ENCODE results near the gene DMRT1.

DMRT1 gene

DNA sequence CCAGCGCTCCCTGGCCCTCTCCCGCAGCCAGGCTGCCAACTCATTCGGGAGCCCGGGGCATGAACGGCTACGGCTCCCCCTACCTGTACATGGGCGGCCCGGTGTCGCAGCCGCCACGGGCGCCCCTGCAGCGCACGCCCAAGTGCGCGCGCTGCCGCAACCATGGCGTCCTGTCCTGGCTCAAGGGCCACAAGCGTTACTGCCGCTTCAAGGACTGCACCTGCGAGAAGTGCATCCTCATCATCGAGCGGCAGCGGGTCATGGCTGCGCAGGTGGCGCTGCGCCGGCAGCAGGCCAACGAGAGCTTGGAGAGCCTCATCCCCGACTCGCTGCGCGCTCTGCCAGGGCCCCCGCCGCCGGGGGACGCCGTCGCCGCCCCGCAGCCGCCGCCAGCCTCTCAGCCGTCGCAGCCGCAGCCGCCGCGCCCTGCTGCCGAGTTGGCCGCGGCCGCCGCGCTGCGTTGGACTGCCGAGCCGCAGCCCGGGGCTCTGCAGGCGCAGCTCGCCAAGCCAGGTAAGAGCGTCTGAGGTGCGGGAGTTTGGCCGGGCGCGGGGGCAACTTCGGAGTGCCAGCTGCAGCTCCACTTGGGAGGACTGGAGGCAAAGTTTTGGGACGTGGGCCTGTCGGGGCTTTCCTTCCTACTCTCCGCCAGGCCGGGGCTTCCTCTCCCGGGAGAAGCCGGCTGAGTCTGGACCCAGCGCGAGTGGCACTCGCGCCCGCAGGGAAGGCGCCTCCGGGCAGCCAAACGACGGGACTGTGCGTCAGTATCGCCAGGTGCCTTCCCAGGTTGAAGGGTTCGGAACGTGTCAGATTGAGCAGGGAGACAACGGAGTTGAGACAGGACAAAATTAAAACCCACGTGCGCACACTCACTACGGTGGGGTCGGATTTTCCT, 135.7 kb downstream of the DMRT1 start:
- TF ChIP-seq GATA3 (IDR thresholded peaks at IDR 0.05; ENCODE audit: low read depth, low read length) (no peak), GATA2 (IDR thresholded peaks at IDR 0.05; ENCODE audit: low read depth, low read length) (no peak)

DNA sequence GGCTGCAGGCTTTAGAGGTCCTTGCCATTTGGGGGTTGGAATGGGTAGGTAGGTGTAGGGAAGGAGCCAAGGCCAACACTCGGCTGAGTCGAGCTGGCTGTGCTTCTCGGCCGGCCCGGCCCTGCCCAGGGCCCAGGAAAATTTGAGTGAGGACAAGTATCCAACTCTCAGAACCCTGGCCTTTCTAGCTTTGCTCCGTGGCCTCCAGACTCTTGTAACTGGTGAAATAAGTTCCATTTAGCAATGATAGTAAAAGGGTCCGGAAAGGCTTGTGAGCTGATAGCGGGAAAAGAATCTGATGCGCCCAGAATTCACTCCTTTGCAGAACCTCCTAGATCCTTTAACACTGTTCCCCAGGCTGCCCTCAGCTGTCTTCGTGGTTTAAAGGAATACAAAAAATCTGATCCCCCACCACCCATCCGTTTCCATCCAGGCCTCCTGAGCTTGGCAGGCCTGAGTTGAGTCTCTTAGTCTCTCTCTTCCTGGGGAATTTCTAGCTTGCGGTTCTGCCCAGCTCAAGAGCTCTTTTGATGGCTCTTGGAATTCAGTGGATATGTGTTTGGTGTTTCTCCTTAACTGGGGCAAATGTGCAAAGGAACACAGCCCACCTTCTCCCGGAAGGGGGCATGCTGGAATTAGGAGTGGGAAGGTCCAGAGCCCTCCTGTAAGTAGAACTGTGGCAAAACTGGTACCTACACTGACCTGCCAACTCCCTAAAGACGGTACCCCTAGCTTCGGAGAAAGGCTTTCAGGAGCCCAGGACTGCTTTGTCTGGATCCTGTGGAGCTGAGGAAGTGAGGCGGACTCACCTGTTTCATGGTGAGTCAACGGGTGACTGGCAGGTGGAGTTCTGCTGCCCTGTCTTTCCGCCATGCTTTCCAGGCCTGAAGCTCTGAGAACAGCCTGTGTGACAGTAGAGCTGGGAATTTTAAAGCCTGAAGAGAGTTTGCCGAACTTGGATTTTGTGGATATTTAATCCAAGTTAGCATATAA, 136.6 kb downstream of the DMRT1 start:
- TF ChIP-seq GATA2 (IDR thresholded peaks at IDR 0.05; ENCODE audit: low read depth, low read length) (no peak), GATA3 (IDR thresholded peaks at IDR 0.05; ENCODE audit: low read depth, low read length) (no peak)

DNA sequence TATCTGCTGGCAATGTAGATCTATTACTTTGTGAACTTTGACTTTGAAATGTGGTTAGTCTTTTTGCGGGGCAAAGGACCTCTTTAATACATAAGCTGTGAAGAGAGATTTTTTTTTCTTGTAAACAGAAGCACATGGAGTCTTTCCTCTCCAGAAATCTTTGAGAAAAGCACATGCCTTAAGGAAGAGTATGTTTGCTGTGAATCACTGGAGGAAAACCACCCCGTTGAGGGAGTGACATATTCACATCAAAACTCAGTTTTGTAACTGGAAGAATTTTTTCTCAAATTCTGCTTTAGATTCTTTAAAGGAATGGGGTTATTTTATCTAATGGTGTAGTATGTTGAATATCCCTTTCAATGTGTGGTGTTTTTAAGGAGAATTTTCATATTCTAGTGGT, 138.5 kb downstream of the DMRT1 start:
- no peak for TF ChIP-seq GATA2 (IDR thresholded peaks at IDR 0.05; ENCODE audit: low read depth, low read length)
- no peak for TF ChIP-seq GATA3 (IDR thresholded peaks at IDR 0.05; ENCODE audit: low read depth, low read length)

DNA sequence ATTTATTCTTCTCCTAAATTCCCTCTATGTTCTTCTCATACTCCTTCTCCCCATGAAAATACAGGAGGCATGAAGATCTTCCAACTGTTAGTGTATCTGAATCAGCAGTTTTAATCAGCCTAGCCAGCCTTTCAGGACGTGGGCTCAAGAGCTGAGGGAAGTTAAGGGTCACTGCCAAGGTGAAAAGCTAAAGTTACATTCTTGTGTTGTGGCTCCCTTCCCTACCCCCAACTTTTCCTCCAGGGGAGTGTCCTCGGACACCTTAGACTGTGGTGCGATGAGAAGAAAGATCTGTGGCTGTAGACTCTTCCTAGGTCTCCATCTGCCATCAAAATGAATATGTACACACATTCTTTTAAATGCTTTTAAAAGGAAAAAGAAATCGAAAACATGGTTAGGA, 139.1 kb downstream of the DMRT1 start:
- TF ChIP-seq GATA3 (IDR thresholded peaks at IDR 0.05; ENCODE audit: low read depth, low read length) = no peak
- TF ChIP-seq GATA2 (IDR thresholded peaks at IDR 0.05; ENCODE audit: low read depth, low read length) = no peak

DNA sequence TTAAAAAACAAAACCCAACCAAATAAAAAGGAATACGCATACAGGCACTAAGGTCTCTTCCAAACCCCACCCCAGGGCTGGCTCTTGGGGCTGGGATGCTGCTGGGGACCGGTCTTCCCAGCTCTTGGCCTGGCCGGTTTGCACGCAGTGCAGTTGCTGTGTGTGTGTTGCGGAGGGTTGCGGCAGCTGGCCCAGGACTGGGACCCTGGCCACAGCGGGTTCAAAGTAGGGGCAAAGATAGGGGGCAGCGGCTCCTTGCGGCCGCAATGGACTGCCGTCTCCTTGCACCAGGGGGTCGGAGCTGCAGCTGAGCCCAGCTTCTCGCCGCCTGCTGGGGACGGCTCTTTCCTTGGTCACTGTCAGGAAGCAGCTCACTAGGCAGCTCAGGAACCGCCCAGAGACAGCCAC, 140.0 kb downstream of the DMRT1 start:
- TF ChIP-seq GATA2 (IDR thresholded peaks at IDR 0.05; ENCODE audit: low read depth, low read length) (no peak), GATA3 (IDR thresholded peaks at IDR 0.05; ENCODE audit: low read depth, low read length) (no peak)

DNA sequence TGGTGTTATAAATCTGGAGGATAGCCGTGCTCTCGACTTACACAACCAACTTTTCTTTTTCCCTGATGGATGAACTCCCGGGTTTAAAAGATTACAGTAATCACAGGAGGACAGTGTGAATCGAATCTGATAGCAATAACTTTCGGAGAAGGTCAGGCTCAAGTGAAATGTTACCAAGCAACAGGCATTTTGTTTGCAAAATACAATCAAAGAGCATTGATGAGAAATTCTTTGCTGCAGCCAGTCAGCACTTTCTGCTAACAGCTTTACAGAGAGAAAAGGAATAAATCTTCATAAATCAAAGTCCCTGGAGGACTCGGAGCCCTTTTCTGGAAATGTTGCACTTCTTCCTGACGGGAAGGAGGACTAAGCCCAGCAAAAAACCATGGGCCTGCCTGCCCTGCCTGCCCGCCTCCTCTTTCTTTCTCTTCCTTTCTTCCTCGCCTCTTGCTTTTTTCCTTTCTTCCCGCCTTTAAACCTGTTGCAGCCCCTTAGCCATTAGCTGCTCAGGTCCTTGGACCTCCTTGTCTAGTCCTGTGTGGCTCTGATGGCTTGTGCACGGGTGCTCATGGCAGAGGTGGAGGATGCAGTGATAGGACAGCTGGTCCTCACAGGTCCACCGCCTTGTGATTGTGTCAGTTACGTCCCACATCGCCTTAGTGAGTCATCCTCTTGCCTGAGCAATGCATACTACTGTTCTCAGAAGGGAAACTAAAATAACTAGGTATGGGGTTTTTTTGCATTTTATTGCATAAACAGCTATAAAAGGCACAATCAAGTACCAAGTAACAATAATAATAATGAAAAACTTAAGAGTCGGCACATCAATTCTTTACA, 141.1 kb downstream of the DMRT1 start:
- TF ChIP-seq GATA2 (IDR thresholded peaks at IDR 0.05; ENCODE audit: low read depth, low read length) (no peak), GATA3 (IDR thresholded peaks at IDR 0.05; ENCODE audit: low read depth, low read length) (no peak)

DNA sequence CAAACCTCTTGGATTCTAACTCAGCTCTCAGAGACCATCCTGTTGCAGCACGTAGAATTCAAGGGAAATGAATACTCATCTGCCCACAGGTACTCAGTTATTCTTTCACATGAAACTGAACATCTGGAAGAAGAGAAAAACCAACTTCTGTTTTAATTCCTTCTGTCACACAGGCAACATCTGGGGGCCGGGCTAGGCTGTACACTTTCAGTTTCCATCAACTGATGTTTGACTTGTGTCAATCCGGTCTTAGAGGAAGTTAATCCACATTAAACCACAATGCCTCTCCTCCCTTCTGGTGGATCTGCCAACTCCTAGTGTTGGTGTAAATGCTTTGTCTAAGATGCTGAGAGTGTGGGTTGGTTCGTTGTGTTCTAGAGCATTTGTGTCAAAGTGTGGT, 152.5 kb downstream of the DMRT1 start:
- no peak for TF ChIP-seq GATA3 (IDR thresholded peaks at IDR 0.05; ENCODE audit: low read depth, low read length)
- TF ChIP-seq GATA2 (IDR thresholded peaks at IDR 0.05; ENCODE audit: low read depth, low read length) = no peak

DNA sequence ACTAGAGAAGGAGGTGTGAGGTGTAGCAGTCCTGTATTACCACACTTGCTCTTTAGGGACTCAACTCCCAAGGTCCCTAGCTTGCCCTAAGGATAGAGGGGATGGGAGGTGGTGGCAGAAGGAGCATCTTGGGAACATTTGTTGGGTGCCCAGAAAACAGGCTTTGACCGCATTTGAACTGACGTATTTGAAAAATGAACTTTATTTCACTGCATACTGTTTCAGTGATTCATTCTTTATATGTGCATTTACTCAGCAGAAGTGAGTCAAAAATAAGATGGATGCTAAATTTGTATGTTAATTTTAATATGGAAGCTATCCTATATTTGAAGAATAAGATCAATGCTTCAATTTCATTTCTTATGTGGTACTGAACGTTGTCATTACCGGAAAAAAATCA, 153.7 kb downstream of the DMRT1 start:
- TF ChIP-seq GATA3 (IDR thresholded peaks at IDR 0.05; ENCODE audit: low read depth, low read length) = no peak
- no peak for TF ChIP-seq GATA2 (IDR thresholded peaks at IDR 0.05; ENCODE audit: low read depth, low read length)

DNA sequence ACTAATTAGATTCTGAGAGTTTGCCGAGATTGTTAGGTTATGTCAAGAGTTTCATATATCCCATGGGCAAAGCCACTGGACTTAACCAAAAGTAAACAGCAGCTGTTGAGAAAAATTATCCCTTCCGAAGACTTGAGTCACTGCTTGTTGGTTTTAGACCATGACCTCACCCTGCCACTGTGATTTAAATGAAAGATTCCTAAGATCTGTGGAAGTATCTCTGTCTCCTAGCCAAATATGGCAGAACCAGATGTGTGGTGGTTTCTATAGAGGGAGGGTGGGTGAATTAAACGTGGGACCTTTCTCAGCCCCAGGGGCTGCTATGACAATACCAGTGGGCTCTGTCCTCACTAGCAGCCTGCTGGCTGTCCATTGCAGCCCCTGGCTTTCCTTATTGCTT, 154.3 kb downstream of the DMRT1 start:
- TF ChIP-seq GATA3 (IDR thresholded peaks at IDR 0.05; ENCODE audit: low read depth, low read length) (no peak), GATA2 (IDR thresholded peaks at IDR 0.05; ENCODE audit: low read depth, low read length) (no peak)

DNA sequence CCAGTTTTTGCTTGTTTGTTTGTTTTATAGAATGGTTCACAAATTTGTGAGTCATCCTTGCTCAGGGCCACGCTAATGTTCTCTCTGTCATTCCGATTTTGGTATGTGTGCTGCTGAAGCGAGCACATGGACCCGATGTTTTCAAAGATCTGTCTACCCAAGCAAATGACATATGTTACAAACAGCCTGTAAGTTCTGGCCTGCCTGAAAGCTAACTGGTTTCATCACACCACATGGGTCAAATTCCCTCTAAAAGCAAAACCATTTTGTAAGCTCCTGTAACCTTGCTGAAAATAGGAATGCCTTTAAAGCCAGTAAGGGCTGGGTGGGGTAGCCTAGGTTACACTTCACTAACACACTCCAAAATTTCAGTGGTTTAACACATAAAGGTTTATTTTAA, 160.3 kb downstream of the DMRT1 start:
- TF ChIP-seq GATA3 (IDR thresholded peaks at IDR 0.05; ENCODE audit: low read depth, low read length) (no peak), GATA2 (IDR thresholded peaks at IDR 0.05; ENCODE audit: low read depth, low read length) (no peak)

DNA sequence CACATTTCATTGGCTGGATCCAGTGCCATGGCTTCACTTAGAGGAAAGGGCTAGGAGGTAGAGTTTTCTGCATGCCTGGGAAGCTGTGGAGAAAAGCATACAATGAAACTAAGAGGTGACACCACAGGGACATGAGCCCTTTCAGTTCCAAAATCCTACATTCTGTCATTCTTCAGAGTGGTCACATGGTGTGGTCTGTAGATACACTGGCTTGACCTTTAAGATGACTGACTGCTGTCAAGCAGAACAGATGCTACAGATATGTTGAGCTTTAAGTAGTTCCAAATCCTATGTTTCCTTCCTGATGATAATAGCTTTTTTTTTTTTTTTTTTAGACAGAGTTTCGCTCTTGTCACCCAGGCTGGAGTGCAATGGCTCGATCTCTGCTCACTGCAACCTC, 161.2 kb downstream of the DMRT1 start:
- no peak for TF ChIP-seq GATA2 (IDR thresholded peaks at IDR 0.05; ENCODE audit: low read depth, low read length)
- TF ChIP-seq GATA3 (IDR thresholded peaks at IDR 0.05; ENCODE audit: low read depth, low read length) = no peak

DNA sequence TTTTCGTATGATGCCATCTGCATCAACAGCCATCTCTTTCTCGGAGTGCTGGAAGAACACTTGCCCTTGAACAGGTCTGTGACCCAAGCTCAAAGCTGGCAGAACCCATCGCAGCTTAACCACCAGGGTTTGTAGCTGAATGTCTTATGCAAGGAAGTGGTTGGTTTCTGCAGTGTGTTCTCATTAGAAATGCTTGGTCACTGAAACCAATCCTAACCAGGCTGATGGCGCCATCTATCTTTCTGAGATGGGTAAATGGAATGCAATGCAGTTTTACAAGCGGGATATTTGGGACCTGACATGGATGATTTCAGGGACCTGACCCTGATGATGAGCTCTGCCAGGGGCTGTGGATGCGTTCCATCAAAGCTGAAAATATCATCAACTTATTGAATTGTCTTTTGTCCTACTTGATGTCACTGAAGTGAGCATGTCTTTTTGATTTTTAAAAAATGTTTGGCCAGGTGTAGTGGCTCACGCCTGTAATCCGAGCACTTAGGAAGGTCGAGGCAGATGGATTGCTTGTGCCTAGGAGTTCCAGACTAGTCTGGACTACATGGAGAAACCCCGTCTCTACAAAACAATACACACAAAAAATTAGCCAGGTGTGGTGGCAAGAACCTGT, 163.7 kb downstream of the DMRT1 start:
- TF ChIP-seq GATA3 (IDR thresholded peaks at IDR 0.05; ENCODE audit: low read depth, low read length) (no peak), GATA2 (IDR thresholded peaks at IDR 0.05; ENCODE audit: low read depth, low read length) (no peak)

DNA sequence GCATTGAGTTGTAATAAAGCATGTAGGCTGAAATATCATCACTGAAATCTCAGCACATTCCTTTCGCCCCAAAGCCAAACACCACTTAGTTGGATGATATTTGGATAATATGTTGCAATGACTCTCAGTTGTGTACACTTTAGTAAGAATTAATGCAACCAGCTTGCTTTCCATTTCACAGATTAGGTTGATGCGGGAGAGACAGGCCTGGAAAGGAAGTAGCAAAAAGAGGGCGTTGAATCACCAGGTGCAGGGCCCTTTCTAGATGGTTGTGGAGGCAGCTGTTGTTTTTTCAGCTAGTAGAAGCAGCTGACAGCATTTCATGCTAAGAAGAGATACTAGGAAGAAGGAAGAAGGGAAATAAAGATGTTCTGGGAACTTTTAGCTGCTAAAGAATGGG, 165.8 kb downstream of the DMRT1 start:
- TF ChIP-seq GATA2 (IDR thresholded peaks at IDR 0.05; ENCODE audit: low read depth, low read length) (no peak), GATA3 (IDR thresholded peaks at IDR 0.05; ENCODE audit: low read depth, low read length) (no peak)

All from SH-SY5Y (cell line).